ENCODE results near the gene XPR1. TPM values are rescaled to one million over a fixed set of nuclear protein-coding genes. Genes with fewer than 3 reads are reported as not detected.

Gene XPR1
- total and polyA plus RNA-seq, 9 donors, result 5.7 to 34.1 (median 17.3) TPM

- Histone ChIP-seq H3K4me3 (no peak overlapping the region), H3K4me1 (ENCODE audit: insufficient read depth) (no peaks in the 10 kb centered on the region), H3K27me3 (no peaks in the 10 kb centered on the region), H3K36me3 (no peaks in the 10 kb centered on the region), H3K27ac (no peak overlapping the region), H3K9me3 (no peaks in the 10 kb centered on the region)
- 94 to 96% (median 95%) methylated on average over 10 of the region's 10 CpGs for WGBS, 3 donors
- no peak for DNase-seq
- intact Hi-C loops (cut with DNase I), result no loop called here
- no peak for TF ChIP-seq CTCF (IDR thresholded peaks at IDR 0.05)
- TF ChIP-seq EP300 (IDR thresholded peaks at IDR 0.05), result no peak
- TF ChIP-seq POLR2A (IDR thresholded peaks at IDR 0.05), result no peak
These were observed 8.9 kb upstream of the XPR1 start for GRCh38 chr1:180622658-180623508.

GRCh38 chr1:180623579-180624347, 8.1 kb upstream of the XPR1 start:
- intact Hi-C loops (cut with DNase I), result no loop called here
- H3K9me3 ChIP-seq, result no peaks in the 10 kb centered on the region
- no peak overlapping the region for H3K27ac ChIP-seq
- DNase-seq, result no peak
- no peak overlapping the region for H3K4me3 ChIP-seq
- no peaks in the 10 kb centered on the region for H3K4me1 ChIP-seq (ENCODE audit: insufficient read depth)
- WGBS, 3 donors, result 34 to 42% (median 35%) methylated on average over 3 of the region's 3 CpGs
- TF ChIP-seq EP300 (IDR thresholded peaks at IDR 0.05) (no peak), POLR2A (IDR thresholded peaks at IDR 0.05) (no peak), CTCF (IDR thresholded peaks at IDR 0.05) (no peak)
- no peaks in the 10 kb centered on the region for H3K27me3 ChIP-seq
- H3K36me3 ChIP-seq, result no peaks in the 10 kb centered on the region

GRCh38 chr1:180626711-180627110, 5.1 kb upstream of the XPR1 start:
- whole genome bisulfite sequencing, 3 donors, result 51 to 62% (median 59%) methylated on average over 1 of the region's 1 CpG
- intact Hi-C loops (cut with DNase I), result no loop called here

More at GRCh38 chr1:180626711-180627110, 5.1 kb upstream of the XPR1 start:
- H3K4me1 ChIP-seq (ENCODE audit: insufficient read depth), result no peaks in the 10 kb centered on the region
- no peak overlapping the region for H3K4me3 ChIP-seq
- no peaks in the 10 kb centered on the region for H3K36me3 ChIP-seq
- TF ChIP-seq CTCF (IDR thresholded peaks at IDR 0.05), result no peak
- TF ChIP-seq POLR2A (IDR thresholded peaks at IDR 0.05), result no peak
- no peak for TF ChIP-seq EP300 (IDR thresholded peaks at IDR 0.05)
- DNase-seq, result no peak
- H3K27me3 ChIP-seq, result no peaks in the 10 kb centered on the region
- no peaks in the 10 kb centered on the region for H3K9me3 ChIP-seq
- no peak overlapping the region for H3K27ac ChIP-seq
